Measurements from ENCODE around the gene ZNF695.
A peak's percentile ranks its signal among the peaks of the same experiment; 100 is the strongest.

ZNF695 gene

GRCh38 chr1:246954126-246954525 lies 53.7 kb downstream of the ZNF695 start:
- DNase-seq = no peak

- DNase-seq = no peak
These were observed 56.4 kb downstream of the ZNF695 start for GRCh38 chr1:246951413-246951812.

GRCh38 chr1:246949956-246950355 lies 57.9 kb downstream of the ZNF695 start:
- no peak for DNase-seq

GRCh38 chr1:246947255-246947654 lies 60.6 kb downstream of the ZNF695 start:
- DNase-seq = no peak

GRCh38 chr1:246946366-246946765 lies 61.5 kb downstream of the ZNF695 start:
- DNase-seq = peak; percentile 7

Measured in NCI-H69 (cell line).